MV-4-11 (cell line): ENCODE data around the gene FJX1.

ENCODE experiments used
- DNase-seq: peaks from one replicate; lab custom pipeline; 2025; lab: John Stamatoyannopoulos, UW

The FJX1 gene

GRCh38 chr11:35606206-35606605, 12.1 kb upstream of the FJX1 start:
- DNase-seq = no peak

GRCh38 chr11:35608502-35608901, 9.8 kb upstream of the FJX1 start:
- DNase-seq = no peak

DNA sequence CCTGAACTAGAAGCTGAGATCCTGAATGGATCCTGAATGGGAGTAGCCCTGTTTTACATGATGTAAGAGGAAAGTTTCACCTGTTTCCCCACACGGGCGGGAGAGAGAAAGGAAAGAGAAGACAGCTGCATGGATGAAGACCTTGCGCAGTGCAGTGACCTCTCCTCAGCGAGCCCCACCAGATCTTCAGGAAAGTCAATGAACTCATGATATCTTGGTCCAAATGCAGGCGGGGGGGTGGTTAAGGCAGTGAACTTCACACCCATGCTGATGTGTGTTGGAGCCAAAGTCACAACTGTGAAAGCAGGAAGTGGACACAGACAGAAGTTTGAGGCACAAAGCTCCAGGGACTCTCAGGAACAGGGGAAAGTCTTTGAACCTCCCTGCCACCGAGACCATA, 8.6 kb upstream of the FJX1 start:
- DNase-seq = no peak

DNA sequence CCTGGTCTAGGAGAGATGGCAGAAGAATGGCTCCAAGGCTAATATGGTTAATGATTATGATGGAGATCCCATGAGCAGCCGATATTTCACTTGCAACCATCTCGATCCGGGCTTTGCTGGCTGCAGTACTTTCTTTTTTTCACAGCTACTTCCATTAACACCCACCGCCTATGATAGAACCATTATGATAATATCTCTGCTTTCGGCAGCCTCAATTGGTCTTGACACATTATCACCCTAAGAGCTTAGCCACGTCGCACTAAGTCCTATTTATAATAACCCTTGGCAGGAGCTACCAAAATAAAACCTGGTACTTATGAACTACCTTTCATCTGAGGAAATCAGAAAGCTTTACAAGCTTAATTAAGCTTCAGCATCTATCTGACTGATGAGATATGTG, 7.6 kb upstream of the FJX1 start:
- no peak for DNase-seq

DNA sequence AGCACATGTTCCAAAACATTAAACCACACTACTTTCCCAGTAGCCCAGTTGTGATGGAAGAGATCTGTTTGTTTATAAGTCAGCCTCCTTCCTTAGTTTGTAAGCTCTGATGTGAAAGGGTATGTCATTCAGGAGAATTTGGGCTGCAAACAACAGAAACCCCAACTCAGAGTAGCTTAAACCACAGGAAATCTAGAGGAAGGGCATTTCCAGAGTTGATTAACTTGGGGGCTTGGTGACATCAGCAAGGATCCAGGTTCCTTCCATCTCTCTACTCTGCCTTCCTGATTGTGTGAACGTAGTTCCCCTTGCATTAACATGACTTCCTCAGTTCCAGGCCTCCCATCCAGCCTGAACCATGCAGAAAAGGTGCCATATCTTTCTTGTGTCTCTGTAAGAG, 6.5 kb upstream of the FJX1 start:
- DNase-seq = no peak

DNA sequence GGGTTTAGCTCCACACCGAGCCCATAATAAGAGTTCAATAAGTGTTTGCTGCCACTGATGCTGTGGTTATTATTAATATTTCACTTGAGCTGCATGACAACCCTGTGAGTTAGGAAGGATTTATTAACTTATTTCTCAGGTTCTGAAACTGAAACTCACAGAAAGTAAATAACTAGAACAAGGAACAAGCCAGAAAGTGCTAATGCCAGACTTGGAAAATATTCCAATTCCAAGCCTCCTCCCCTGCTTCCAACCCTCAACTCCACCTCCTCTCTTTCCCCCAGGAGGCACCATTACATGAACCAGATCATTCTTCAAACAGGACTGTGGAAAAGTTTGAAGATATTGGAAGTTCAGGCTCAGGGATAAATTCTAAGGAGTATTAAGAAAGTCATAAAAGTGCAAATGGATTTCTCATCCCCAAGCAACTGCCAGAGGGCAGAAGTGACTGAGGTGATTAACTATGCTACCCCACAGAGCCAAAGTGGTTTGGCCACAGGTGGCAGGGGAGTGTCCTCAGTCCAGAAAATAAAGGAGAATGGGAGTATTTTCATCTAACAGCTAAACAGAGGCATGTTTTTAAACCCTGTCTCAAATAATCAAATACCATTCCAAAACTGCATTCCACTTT, 3.2 kb upstream of the FJX1 start:
- DNase-seq = no peak

- peak; percentile 55 for DNase-seq
Measured at GRCh38 chr11:35615921-35616900, 2.0 kb upstream of the FJX1 start.

DNA sequence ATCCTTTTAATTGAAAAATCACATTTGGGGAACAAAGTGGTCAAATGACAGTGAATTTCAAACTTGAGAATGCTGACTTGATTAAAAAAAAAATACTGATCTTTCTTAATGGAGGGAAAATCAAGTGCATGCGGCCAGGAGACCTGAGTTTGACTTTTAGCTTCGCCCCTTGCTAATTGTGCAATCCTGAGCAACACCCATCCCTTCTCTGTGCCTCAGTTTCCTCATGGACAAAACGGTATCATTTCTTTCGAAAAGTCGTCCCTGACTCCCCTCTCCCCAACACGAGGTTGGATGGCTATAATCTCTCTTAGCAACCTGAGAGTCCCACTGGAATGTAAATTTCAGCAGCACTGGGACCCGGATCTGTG, 959 bp upstream of the FJX1 start:
- no peak for DNase-seq

- DNase-seq = no peak
Measured at GRCh38 chr11:35618497-35619115, 346 bp downstream of the FJX1 start.

GRCh38 chr11:35619116-35619854, 1.0 kb downstream of the FJX1 start:
- DNase-seq = no peak

DNA sequence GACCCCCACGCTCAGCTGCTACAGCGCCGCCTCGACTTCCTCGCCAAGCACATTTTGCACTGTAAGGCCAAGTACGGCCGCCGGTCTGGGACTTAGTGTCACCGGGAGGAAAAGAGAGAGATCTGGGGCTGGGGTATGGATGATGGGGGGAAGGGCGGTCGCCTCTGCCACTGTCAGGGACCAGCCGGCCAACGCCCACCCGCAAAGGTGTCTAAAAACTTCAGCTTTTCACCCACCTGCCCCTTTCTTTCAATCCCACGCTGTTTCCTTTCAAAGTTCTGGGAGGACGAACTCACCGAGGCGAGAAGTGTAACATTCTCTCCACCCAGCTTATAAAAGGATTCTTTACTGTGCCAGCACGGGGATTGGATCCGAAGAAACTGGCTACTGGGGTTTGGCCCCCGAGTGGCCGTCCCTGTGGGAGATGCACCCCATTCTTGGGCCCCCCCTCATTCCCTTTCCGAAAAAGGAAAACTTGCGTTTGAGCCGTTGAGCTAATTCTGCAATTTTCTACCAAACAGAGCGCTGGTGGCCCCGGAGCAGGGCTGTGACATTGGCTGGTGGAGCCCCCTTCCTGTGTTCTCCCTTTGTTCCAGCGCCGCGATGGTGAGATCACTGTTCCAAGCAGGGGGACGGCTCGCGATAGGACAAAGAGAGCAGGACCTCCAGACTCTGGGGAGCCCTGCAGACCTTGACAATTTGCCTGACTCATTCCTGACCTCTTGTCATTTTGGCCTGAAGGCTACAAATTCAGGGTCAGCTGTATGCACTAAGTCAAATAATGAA, 1.8 kb downstream of the FJX1 start:
- DNase-seq = no peak

DNA sequence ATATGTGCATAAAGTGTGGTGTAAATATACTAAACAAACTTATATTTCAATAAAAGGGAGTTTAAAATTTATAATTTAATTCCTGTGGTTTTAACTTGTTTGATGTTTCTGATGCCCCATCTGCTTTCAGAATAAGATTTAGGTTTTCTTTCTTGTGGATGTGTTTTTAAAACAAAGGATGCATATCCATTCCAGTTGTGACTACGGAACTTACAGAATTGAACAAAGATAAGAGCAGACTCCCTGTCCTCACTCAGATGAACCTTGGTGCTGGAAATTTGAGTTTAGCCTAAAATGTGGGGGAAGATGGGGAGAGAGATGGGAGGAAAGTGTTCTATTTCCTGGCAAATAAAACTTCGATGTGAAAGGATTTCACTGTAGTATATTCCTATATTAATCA, 2.5 kb downstream of the FJX1 start:
- DNase-seq = no peak

DNA sequence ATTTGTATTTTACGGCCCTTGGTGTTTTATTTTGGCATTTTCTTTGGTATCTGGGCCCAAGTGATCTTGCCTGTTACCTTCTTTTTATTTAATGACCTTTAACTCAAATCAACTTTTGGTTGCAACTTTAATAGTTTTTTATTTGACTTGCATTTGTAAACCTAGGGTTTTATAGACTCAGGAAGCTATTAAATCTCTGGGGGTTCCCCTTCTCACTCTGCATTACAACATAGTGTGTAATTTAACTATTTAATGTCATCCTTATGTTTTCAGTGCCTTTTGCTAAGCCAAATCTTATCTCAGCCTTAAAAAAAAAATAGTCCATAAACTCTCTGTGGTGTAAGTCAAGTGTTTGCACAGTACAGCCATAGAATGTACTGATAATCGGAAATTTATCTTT, 3.4 kb downstream of the FJX1 start:
- DNase-seq = no peak

- DNase-seq = no peak
Measured at GRCh38 chr11:35622070-35622469, 3.8 kb downstream of the FJX1 start.

GRCh38 chr11:35623621-35624168, 5.4 kb downstream of the FJX1 start:
- DNase-seq = peak; percentile 46

- no peak for DNase-seq
Measured at GRCh38 chr11:35624316-35624715, 6.1 kb downstream of the FJX1 start.

DNA sequence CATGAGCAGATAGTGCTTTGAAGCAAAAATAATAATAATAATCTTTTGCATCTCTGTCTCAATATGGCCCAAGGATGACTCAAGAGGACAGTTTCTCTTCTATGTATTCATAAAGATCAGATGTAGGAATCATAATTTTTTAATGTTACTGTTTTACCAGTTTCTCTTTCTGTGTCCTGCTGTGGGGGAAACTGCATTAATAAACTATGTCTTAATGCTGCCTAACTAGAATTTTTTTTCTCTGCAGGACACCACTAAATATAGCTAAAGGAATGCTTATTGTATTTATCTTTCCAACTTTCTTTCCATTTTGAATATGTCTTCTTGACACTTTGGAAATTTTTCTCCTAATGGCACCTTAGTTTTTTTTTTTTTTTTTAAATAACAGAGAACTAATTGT, 6.5 kb downstream of the FJX1 start:
- no peak for DNase-seq

DNA sequence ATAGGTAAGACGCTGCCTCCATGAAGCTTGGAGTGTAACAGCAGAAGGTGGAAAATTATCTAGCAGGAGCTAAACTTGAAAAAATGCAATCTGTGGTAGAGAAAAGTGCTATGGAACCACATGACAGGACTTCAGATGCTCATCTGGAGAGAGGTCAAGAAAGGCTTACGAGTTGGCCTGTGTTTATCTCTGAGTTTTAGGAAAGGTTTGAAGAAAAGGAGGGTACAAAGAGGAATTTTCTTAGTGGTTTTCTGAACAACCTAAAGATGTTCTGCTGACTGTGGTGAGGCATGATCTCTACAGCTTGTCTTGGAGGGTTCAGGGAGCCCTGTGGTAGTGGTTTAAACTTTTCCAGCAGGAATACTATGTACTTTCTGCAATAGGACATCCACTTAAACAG, 8.2 kb downstream of the FJX1 start:
- no peak for DNase-seq

DNA sequence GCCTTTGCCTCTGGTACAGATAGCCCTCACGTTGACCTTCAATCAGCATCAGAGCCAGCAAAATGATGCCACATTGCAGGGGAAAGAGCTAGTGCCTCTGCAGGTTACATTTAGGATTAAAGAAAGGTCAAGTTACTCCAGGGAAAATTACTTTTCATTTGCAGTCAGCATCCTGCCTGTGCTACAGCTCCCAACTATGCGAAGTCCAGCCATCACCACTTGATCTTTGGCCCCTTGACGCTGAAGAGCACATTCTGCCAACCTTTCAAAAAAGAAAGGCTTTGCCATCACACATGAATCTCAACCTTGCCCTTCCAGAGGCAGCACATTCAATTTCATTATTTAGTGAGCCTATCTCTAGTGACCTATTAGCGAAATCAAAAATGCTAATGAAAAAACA, 11.3 kb downstream of the FJX1 start:
- DNase-seq = no peak

GRCh38 chr11:35629914-35630313, 11.7 kb downstream of the FJX1 start:
- no peak for DNase-seq

GRCh38 chr11:35631891-35632290, 13.6 kb downstream of the FJX1 start:
- no peak for DNase-seq
